ENCODE measurements around the gene SAMD9L. TPM values are rescaled to one million over a fixed set of nuclear protein-coding genes. Genes with fewer than 3 reads are reported as not detected.
A peak's percentile ranks its signal among the peaks of the same experiment; 100 is the strongest.

SAMD9L gene
- total and polyA plus RNA-seq, 2 donors (not counting 1 experiment from before 2014, with no cell fraction given) = 20.2 to 45.8 TPM

- Histone ChIP-seq H3K4me3 (ENCODE audit: control extremely low read depth in 1 of 5, extremely low read depth in 1 of 5, insufficient read depth in 1 of 5, low read depth in 2 of 5, low read length in 4 of 5) (peak overlapping the region in 1 of 5 experiments; percentile 6), H3K4me2 (replicated peaks; ENCODE audit: low read depth, low read length, poor library complexity, severe bottlenecking) (no peak overlapping the region), H2AFZ (ENCODE audit: insufficient read depth, low read depth, low read length, poor library complexity, severe bottlenecking) (no peak overlapping the region), H3K27ac (ENCODE audit: low read length in 2 of 2) (no peak overlapping the region), H3K9ac (ENCODE audit: low read length) (no peak overlapping the region), H3K9me3 (ENCODE audit: control extremely low read depth in 1 of 3, control insufficient read depth in 2 of 3, insufficient read depth in 1 of 3, low read length in 2 of 3) (peaks cover 18 to 59% (median 22%) of the 10 kb centered on the region in 3 donors), H3K4me1 (ENCODE audit: control insufficient read depth in 2 of 2, insufficient read depth in 2 of 2, low read length in 2 of 2) (no peaks in the 10 kb centered on the region), H4K20me1 (ENCODE audit: control insufficient read depth, insufficient read depth, low read length, poor library complexity, severe bottlenecking) (no peaks in the 10 kb centered on the region), H3K36me3 (replicated peaks in 1 of 2; ENCODE audit: control extremely low read depth in 1 of 2, control insufficient read depth in 1 of 2, extremely low read depth in 1 of 2, insufficient read depth in 2 of 2, low read length in 1 of 2) (peaks cover 14 to 54% of the 10 kb centered on the region in 2 experiments), H3K79me2 (ENCODE audit: control insufficient read depth, insufficient read depth, low read length) (peaks cover 7% of the 10 kb centered on the region), H3K27me3 (replicated peaks in 1 of 4; ENCODE audit: control extremely low read depth in 1 of 4, control insufficient read depth in 3 of 4, insufficient read depth in 4 of 4, low read length in 3 of 4) (no peaks in the 10 kb centered on the region)
- intact Hi-C loops (cut with micrococcal nuclease) = no loop called here
- no peak for TF ChIP-seq EZH2 (IDR thresholded peaks at IDR 0.05; ENCODE audit: borderline replicate concordance, insufficient read depth, low read depth, low read length, poor library complexity, severe bottlenecking)
- no peak overlapping the region for H3K4me3 Mint-ChIP-seq
- no peak overlapping the region for H3K27ac Mint-ChIP-seq
- peaks cover 18% of the 10 kb centered on the region for H3K9me3 Mint-ChIP-seq (ENCODE audit: insufficient read depth)
- no peaks in the 10 kb centered on the region for H3K27me3 Mint-ChIP-seq
- peaks cover 7% of the 10 kb centered on the region for H3K4me1 Mint-ChIP-seq
- ChIA-PET CTCF (interaction anchor here (1.1 kb wide), 1 partner anchor 119 kb away, joined by 3 read pairs; no protein-coding TSS in a partner anchor), POLR2A (no interaction called here)
- DNase-seq = no peak
- 92% methylated on average over 13 of the region's 13 CpGs for WGBS (ENCODE audit: insufficient coverage)
- no peak for ATAC-seq (ENCODE audit: low read depth)
These were observed 40.2 kb downstream of the SAMD9L start for GRCh38 chr7:93108003-93108402.

- intact Hi-C loops (cut with micrococcal nuclease) = loop anchor here (5.0 kb wide), 1 partner anchor 50 kb away; the partner anchor contains the start of gene SAMD9L
- H3K36me3 ChIP-seq (replicated peaks in 1 of 2; ENCODE audit: control extremely low read depth in 1 of 2, control insufficient read depth in 1 of 2, extremely low read depth in 1 of 2, insufficient read depth in 2 of 2, low read length in 1 of 2) = no peaks in the 10 kb centered on the region
- H3K4me1 ChIP-seq (ENCODE audit: control insufficient read depth in 2 of 2, insufficient read depth in 2 of 2, low read length in 2 of 2) = no peaks in the 10 kb centered on the region
- TF ChIP-seq EZH2 (IDR thresholded peaks at IDR 0.05; ENCODE audit: borderline replicate concordance, insufficient read depth, low read depth, low read length, poor library complexity, severe bottlenecking) = no peak
- TF ChIP-seq CTCF (IDR thresholded peaks at IDR 0.05) = no peak
- Mint-ChIP-seq H3K4me1 (no peaks in the 10 kb centered on the region), H3K27ac (no peak overlapping the region), H3K27me3 (peaks cover 4% of the 10 kb centered on the region), H3K4me3 (no peak overlapping the region), H3K9me3 (ENCODE audit: insufficient read depth) (peaks cover 19% of the 10 kb centered on the region)
- no peak overlapping the region for H3K9ac ChIP-seq (ENCODE audit: low read length)
- H3K79me2 ChIP-seq (ENCODE audit: control insufficient read depth, insufficient read depth, low read length) = no peaks in the 10 kb centered on the region
- DNase-seq (no peak), ATAC-seq (ENCODE audit: low read depth) (no peak)
- H3K27me3 ChIP-seq (replicated peaks in 1 of 4; ENCODE audit: control extremely low read depth in 1 of 4, control insufficient read depth in 3 of 4, insufficient read depth in 4 of 4, low read length in 3 of 4) = no peaks in the 10 kb centered on the region
- ChIA-PET CTCF (no interaction called here), POLR2A (no interaction called here)
- no peak overlapping the region for H3K4me2 ChIP-seq (replicated peaks; ENCODE audit: low read depth, low read length, poor library complexity, severe bottlenecking)
- no peak overlapping the region for H3K27ac ChIP-seq (ENCODE audit: low read length in 2 of 2)
- no peak overlapping the region for H2AFZ ChIP-seq (ENCODE audit: insufficient read depth, low read depth, low read length, poor library complexity, severe bottlenecking)
- 93% methylated on average over 1 of the region's 2 CpGs for WGBS (ENCODE audit: insufficient coverage)
- no peak overlapping the region for H3K4me3 ChIP-seq (ENCODE audit: control extremely low read depth in 1 of 5, extremely low read depth in 1 of 5, insufficient read depth in 1 of 5, low read depth in 2 of 5, low read length in 4 of 5)
- peaks cover 6 to 47% (median 10%) of the 10 kb centered on the region in 3 donors for H3K9me3 ChIP-seq (ENCODE audit: control extremely low read depth in 1 of 3, control insufficient read depth in 2 of 3, insufficient read depth in 1 of 3, low read length in 2 of 3)
- no peaks in the 10 kb centered on the region for H4K20me1 ChIP-seq (ENCODE audit: control insufficient read depth, insufficient read depth, low read length, poor library complexity, severe bottlenecking)
These were observed 50.8 kb downstream of the SAMD9L start for GRCh38 chr7:93097388-93097787.
